HEK293 (cell line): ENCODE results near the gene LRRC52.

Experiments
- CTCF ChIA-PET: fragments of 350-600 bp; formaldehyde crosslinking; extraction: SDS; loops from one replicate; lab custom pipeline; 2021; ENCODE audit warnings: antibody characterized with exemption; lab: Yijun Ruan, JAX
- POLR2A ChIA-PET: fragments of 300-600 bp; formaldehyde crosslinking; extraction: SDS; loops from one replicate; lab custom pipeline; 2020; ENCODE audit warnings: antibody characterized with exemption, inconsistent platforms; lab: Yijun Ruan, JAX
- H3K27ac ChIP-seq: fragments of 200-500 bp; sonication (Bioruptor generic); 2 replicates; pipeline ENCODE4 v1.5.1; 2014; ENCODE audit warnings: low read depth, low read length, control low read depth, inconsistent platforms; ENCODE audit errors: extremely low read depth
- H3K36me3 ChIP-seq, 2 experiments: fragments of 200-500 bp in 1 of 2; sonication (Bioruptor generic) in 1 of 2; 1 replicate in 1 of 2; 2 replicates in 1 of 2; pipeline ENCODE4 v1.5.1; 2014 to 2017; ENCODE audit warnings: inconsistent platforms in 2 of 2, low read length in 2 of 2; ENCODE audit not compliant: control insufficient read depth in 2 of 2, insufficient read depth in 1 of 2
- H3K4me1 ChIP-seq: fragments of 200-500 bp; sonication (Bioruptor generic); 2 replicates; pipeline ENCODE4 v1.5.1; 2014; ENCODE audit warnings: mild to moderate bottlenecking, low read length, inconsistent platforms; ENCODE audit not compliant: control insufficient read depth, insufficient read depth
- H3K4me3 ChIP-seq: 2 replicates; pipeline ENCODE4 v1.5.1; 2011; ENCODE audit warnings: low read depth, mild to moderate bottlenecking, control low read depth, low read length, moderate library complexity
- H3K9me3 ChIP-seq: fragments of 200-500 bp; sonication (Bioruptor generic); 2 replicates; pipeline ENCODE4 v1.5.1; 2014; ENCODE audit warnings: low read depth, low read length, inconsistent platforms; ENCODE audit not compliant: control insufficient read depth, insufficient read depth
- GLIS2 ChIP-seq: fragments of 450-650 bp; formaldehyde crosslinking; IDR thresholded peaks from 2 replicates; pipeline ENCODE4 v1.5.1; 2016; ENCODE audit warnings: missing biosample characterization, missing genetic modification characterization
- OVOL3 ChIP-seq: fragments of 450-650 bp; formaldehyde crosslinking; IDR thresholded peaks from 2 replicates; pipeline ENCODE4 v1.5.1; 2016; ENCODE audit warnings: missing biosample characterization, missing genetic modification characterization
- SCRT1 ChIP-seq: fragments of 450-650 bp; formaldehyde crosslinking; IDR thresholded peaks from 2 replicates; pipeline ENCODE4 v1.5.1; 2016; ENCODE audit warnings: missing biosample characterization, missing genetic modification characterization, borderline replicate concordance
- WT1 ChIP-seq: fragments of 450-650 bp; formaldehyde crosslinking; IDR thresholded peaks from 2 replicates; pipeline ENCODE4 v1.5.1; 2016; ENCODE audit warnings: missing biosample characterization, missing genetic modification characterization
- ZBTB48 ChIP-seq: fragments of 450-650 bp; formaldehyde crosslinking; IDR thresholded peaks from 2 replicates; pipeline ENCODE4 v1.5.1; 2016; ENCODE audit warnings: missing biosample characterization, missing genetic modification characterization
- ZNF2 ChIP-seq: fragments of 450-650 bp; formaldehyde crosslinking; IDR thresholded peaks from 2 replicates; pipeline ENCODE4 v1.5.1; 2016; ENCODE audit warnings: missing biosample characterization, missing genetic modification characterization
- ZNF23 ChIP-seq: fragments of 450-650 bp; formaldehyde crosslinking; IDR thresholded peaks from 2 replicates; pipeline ENCODE4 v1.5.1; 2016; ENCODE audit warnings: missing biosample characterization, missing genetic modification characterization, borderline replicate concordance
- ZNF248 ChIP-seq: fragments of 450-650 bp; formaldehyde crosslinking; IDR thresholded peaks from 2 replicates; pipeline ENCODE4 v1.5.1; 2017; ENCODE audit warnings: missing biosample characterization, missing genetic modification characterization
- ZNF302 ChIP-seq: fragments of 450-650 bp; formaldehyde crosslinking; IDR thresholded peaks from 2 replicates; pipeline ENCODE4 v1.5.1; 2016; ENCODE audit warnings: missing biosample characterization, missing genetic modification characterization, low read depth
- ZNF391 ChIP-seq: fragments of 450-650 bp; formaldehyde crosslinking; IDR thresholded peaks from 2 replicates; pipeline ENCODE4 v1.5.1; 2016; ENCODE audit warnings: low read depth, missing biosample characterization, missing genetic modification characterization, borderline replicate concordance
- ZNF654 ChIP-seq: fragments of 450-650 bp; formaldehyde crosslinking; IDR thresholded peaks from 2 replicates; pipeline ENCODE4 v1.5.1; 2016; ENCODE audit warnings: low read depth, missing biosample characterization, missing genetic modification characterization
- ZNF843 ChIP-seq: fragments of 450-650 bp; formaldehyde crosslinking; IDR thresholded peaks from 2 replicates; pipeline ENCODE4 v1.5.1; 2016; ENCODE audit warnings: missing biosample characterization, missing genetic modification characterization
- ZSCAN23 ChIP-seq: fragments of 450-650 bp; formaldehyde crosslinking; IDR thresholded peaks from 2 replicates; pipeline ENCODE4 v1.5.1; 2016; ENCODE audit warnings: missing biosample characterization, missing genetic modification characterization
- TF ChIP-seq, protein P1 (sequence below): fragments of 450-650 bp; formaldehyde crosslinking; IDR thresholded peaks from 2 replicates; pipeline ENCODE4 v1.5.1; 2016; ENCODE audit warnings: missing biosample characterization, missing genetic modification characterization, low read depth
- TF ChIP-seq, protein P2 (sequence below): fragments of 450-650 bp; formaldehyde crosslinking; optimal IDR thresholded peaks from 2 replicates; pipeline ENCODE3; 2016; ENCODE audit warnings: missing biosample characterization, mild to moderate bottlenecking, missing genetic modification characterization
- TF ChIP-seq, protein P3 (sequence below): fragments of 450-650 bp; formaldehyde crosslinking; IDR thresholded peaks from 2 replicates; pipeline ENCODE4 v1.5.1; 2016; ENCODE audit warnings: missing biosample characterization, missing genetic modification characterization
- TF ChIP-seq, protein P4 (sequence below): fragments of 450-650 bp; formaldehyde crosslinking; IDR thresholded peaks from 2 replicates; pipeline ENCODE4 v1.5.1; 2017; ENCODE audit warnings: missing biosample characterization, missing genetic modification characterization
- TF ChIP-seq, protein P5 (sequence below): fragments of 450-650 bp; formaldehyde crosslinking; IDR thresholded peaks from 2 replicates; pipeline ENCODE4 v1.5.1; 2016; ENCODE audit warnings: missing biosample characterization, missing genetic modification characterization
- TF ChIP-seq, protein P6 (sequence below): fragments of 450-650 bp; formaldehyde crosslinking; IDR thresholded peaks from 2 replicates; pipeline ENCODE4 v1.5.1; 2017; ENCODE audit warnings: missing biosample characterization, missing genetic modification characterization
- TF ChIP-seq, protein P7 (sequence below): fragments of 450-650 bp; formaldehyde crosslinking; IDR thresholded peaks from 2 replicates; pipeline ENCODE4 v1.5.1; 2016; ENCODE audit warnings: missing biosample characterization, missing genetic modification characterization

The LRRC52 gene

DNA sequence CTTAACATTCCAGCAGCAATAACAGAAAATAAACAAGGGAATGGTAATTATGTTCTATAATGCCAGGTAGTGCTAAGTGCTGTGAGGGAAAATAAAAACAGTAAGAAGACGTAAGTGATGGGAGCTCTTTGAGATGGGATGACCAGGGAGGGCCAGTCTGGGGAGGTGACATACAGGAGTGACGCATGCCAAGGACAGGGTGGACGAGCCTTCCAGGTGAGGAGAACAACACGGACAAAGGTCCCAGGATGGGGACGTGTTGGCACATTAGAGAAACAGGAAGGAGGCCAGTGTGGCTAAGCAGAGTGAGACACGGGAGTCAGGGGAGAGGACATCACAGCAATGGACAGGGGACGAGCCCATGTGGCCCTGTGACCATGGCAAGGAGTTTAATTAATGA, 11.7 kb upstream of the LRRC52 start:
- ChIA-PET POLR2A (no interaction called here), CTCF (no interaction called here)
- Histone ChIP-seq H3K36me3 (no peaks in the 10 kb centered on the region), H3K4me1 (no peaks in the 10 kb centered on the region), H3K9me3 (no peaks in the 10 kb centered on the region)
- TF ChIP-seq ZNF391 (tag by site-specific recombination) (no peak), ZSCAN23 (tag by site-specific recombination) (no peak), OVOL3 (tag by site-specific recombination) (no peak)
- TF ChIP-seq, protein P1, sequence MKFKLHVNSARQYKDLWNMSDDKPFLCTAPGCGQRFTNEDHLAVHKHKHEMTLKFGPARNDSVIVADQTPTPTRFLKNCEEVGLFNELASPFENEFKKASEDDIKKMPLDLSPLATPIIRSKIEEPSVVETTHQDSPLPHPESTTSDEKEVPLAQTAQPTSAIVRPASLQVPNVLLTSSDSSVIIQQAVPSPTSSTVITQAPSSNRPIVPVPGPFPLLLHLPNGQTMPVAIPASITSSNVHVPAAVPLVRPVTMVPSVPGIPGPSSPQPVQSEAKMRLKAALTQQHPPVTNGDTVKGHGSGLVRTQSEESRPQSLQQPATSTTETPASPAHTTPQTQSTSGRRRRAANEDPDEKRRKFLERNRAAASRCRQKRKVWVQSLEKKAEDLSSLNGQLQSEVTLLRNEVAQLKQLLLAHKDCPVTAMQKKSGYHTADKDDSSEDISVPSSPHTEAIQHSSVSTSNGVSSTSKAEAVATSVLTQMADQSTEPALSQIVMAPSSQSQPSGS (tag by site-specific recombination) = no peak
- TF ChIP-seq, all 188 proteins: peak for 0
- H3K4me3 ChIP-seq = no peak overlapping the region
- H3K27ac ChIP-seq = no peak overlapping the region

DNA sequence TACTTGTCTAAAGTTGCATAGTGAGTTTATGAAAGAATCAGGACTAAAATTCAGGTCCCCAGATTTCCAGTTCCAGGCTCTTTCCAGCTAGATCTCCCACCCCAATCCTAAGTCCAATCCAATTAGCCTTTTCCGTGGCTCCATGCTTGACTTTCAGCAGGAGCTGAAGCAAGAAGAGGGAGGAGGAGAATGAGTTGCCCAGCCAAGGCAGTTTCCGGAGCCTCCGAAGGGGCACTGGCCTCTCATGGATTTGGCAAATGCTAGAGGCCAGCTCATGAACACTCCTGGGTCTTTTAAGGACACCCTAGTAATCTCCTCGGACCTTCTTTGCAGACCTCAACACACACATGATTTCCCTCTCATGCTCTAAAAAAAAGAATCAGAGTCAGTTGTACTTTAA, 10.5 kb upstream of the LRRC52 start:
- Histone ChIP-seq H3K9me3 (no peaks in the 10 kb centered on the region), H3K36me3 (no peaks in the 10 kb centered on the region), H3K4me1 (no peaks in the 10 kb centered on the region), H3K4me3 (no peak overlapping the region)
- CTCF ChIA-PET = interaction anchor here (1.5 kb wide), 1 partner anchor 59 kb away, joined by 3 read pairs; no protein-coding TSS in a partner anchor
- POLR2A ChIA-PET = no interaction called here
- TF ChIP-seq, protein P2, sequence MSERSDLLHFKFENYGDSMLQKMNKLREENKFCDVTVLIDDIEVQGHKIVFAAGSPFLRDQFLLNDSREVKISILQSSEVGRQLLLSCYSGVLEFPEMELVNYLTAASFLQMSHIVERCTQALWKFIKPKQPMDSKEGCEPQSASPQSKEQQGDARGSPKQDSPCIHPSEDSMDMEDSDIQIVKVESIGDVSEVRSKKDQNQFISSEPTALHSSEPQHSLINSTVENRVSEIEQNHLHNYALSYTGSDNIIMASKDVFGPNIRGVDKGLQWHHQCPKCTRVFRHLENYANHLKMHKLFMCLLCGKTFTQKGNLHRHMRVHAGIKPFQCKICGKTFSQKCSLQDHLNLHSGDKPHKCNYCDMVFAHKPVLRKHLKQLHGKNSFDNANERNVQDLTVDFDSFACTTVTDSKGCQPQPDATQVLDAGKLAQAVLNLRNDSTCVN = no peak
- TF ChIP-seq ZNF248 (tag by site-specific recombination) (no peak), GLIS2 (tag by site-specific recombination) (no peak), ZNF302 (tag by site-specific recombination) (no peak)
- TF ChIP-seq, protein P3, sequence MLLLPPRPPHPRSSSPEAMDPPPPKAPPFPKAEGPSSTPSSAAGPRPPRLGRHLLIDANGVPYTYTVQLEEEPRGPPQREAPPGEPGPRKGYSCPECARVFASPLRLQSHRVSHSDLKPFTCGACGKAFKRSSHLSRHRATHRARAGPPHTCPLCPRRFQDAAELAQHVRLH = no peak
- TF ChIP-seq, all 188 proteins: peak for 0
- no peak overlapping the region for H3K27ac ChIP-seq

DNA sequence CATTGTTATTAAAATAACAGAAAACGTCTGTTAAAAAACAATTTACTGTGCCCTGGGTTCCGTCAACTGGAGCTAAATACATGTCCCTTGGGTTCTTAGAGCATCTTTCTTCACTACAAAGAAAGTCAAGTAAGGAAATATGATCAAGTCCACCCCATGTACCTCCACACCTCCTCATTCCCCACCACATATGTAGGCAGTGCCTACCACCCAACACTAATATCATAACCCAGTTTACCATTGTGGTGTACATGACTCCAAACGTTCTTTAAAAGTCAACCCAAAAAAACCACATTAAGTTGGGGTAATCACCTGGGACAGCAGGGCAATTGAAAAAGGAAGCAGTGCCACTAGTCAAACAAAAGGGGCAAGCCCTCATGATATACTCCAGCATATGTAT, 7.8 kb upstream of the LRRC52 start:
- POLR2A ChIA-PET = no interaction called here
- Histone ChIP-seq H3K27ac (no peak overlapping the region), H3K4me1 (no peaks in the 10 kb centered on the region), H3K36me3 (no peaks in the 10 kb centered on the region), H3K4me3 (no peak overlapping the region), H3K9me3 (no peaks in the 10 kb centered on the region)
- no peak for TF ChIP-seq ZNF23 (tag by site-specific recombination)
- TF ChIP-seq ZBTB48 = no peak
- no peak for TF ChIP-seq OVOL3 (tag by site-specific recombination)
- TF ChIP-seq, protein P4, sequence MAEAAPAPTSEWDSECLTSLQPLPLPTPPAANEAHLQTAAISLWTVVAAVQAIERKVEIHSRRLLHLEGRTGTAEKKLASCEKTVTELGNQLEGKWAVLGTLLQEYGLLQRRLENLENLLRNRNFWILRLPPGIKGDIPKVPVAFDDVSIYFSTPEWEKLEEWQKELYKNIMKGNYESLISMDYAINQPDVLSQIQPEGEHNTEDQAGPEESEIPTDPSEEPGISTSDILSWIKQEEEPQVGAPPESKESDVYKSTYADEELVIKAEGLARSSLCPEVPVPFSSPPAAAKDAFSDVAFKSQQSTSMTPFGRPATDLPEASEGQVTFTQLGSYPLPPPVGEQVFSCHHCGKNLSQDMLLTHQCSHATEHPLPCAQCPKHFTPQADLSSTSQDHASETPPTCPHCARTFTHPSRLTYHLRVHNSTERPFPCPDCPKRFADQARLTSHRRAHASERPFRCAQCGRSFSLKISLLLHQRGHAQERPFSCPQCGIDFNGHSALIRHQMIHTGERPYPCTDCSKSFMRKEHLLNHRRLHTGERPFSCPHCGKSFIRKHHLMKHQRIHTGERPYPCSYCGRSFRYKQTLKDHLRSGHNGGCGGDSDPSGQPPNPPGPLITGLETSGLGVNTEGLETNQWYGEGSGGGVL (tag by site-specific recombination) = no peak
- TF ChIP-seq, protein P5, sequence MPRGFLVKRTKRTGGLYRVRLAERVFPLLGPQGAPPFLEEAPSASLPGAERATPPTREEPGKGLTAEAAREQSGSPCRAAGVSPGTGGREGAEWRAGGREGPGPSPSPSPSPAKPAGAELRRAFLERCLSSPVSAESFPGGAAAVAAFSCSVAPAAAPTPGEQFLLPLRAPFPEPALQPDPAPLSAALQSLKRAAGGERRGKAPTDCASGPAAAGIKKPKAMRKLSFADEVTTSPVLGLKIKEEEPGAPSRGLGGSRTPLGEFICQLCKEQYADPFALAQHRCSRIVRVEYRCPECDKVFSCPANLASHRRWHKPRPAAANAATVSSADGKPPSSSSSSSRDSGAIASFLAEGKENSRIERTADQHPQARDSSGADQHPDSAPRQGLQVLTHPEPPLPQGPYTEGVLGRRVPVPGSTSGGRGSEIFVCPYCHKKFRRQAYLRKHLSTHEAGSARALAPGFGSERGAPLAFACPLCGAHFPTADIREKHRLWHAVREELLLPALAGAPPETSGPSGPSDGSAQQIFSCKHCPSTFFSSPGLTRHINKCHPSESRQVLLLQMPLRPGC (tag by site-specific recombination) = no peak
- TF ChIP-seq ZNF654 (tag by site-specific recombination) = no peak
- TF ChIP-seq ZNF843 (tag by site-specific recombination) = no peak
- TF ChIP-seq, protein P6, sequence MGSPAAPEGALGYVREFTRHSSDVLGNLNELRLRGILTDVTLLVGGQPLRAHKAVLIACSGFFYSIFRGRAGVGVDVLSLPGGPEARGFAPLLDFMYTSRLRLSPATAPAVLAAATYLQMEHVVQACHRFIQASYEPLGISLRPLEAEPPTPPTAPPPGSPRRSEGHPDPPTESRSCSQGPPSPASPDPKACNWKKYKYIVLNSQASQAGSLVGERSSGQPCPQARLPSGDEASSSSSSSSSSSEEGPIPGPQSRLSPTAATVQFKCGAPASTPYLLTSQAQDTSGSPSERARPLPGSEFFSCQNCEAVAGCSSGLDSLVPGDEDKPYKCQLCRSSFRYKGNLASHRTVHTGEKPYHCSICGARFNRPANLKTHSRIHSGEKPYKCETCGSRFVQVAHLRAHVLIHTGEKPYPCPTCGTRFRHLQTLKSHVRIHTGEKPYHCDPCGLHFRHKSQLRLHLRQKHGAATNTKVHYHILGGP (tag by site-specific recombination) = no peak
- TF ChIP-seq ZNF2 (tag by site-specific recombination) = no peak
- TF ChIP-seq, protein P7, sequence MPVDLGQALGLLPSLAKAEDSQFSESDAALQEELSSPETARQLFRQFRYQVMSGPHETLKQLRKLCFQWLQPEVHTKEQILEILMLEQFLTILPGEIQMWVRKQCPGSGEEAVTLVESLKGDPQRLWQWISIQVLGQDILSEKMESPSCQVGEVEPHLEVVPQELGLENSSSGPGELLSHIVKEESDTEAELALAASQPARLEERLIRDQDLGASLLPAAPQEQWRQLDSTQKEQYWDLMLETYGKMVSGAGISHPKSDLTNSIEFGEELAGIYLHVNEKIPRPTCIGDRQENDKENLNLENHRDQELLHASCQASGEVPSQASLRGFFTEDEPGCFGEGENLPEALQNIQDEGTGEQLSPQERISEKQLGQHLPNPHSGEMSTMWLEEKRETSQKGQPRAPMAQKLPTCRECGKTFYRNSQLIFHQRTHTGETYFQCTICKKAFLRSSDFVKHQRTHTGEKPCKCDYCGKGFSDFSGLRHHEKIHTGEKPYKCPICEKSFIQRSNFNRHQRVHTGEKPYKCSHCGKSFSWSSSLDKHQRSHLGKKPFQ (tag by site-specific recombination) = no peak
- TF ChIP-seq WT1 = no peak
- no peak for TF ChIP-seq SCRT1 (tag by site-specific recombination)
- CTCF ChIA-PET = interaction anchor here (1.1 kb wide), 1 partner anchor 81 kb away, joined by 3 read pairs; no protein-coding TSS in a partner anchor
